NCI-H345 treated with DMSO at 0.1 percent for 48 hours (cell line): Measurements from ENCODE around the gene ABHD2.
A peak's percentile ranks its signal among the peaks of the same experiment; 100 is the strongest.

Experiments
- DNase-seq: peaks from one replicate; lab custom pipeline; 2025; ENCODE audit not compliant: unreplicated experiment; lab: John Stamatoyannopoulos, UW

The ABHD2 gene

DNA sequence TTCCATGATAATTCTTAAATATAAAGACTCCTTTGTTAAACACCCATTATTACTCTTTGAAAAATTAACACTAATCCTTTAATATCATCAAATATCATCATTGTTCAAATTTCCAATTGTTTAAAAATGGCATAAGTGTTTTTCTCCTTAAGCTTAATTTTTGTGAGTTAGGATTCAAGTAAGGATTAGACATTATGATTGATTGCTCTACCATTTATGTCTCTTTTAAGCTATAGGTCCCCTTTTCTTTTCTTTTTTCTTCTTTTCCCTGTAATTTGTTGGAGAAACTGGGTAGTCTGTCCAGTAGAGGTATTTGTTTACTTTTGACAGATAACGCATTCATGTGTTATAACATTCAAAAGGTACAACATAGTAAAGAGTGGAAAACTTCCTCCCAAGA is 9.1 kb downstream of the ABHD2 start:
- no peak for DNase-seq

DNA sequence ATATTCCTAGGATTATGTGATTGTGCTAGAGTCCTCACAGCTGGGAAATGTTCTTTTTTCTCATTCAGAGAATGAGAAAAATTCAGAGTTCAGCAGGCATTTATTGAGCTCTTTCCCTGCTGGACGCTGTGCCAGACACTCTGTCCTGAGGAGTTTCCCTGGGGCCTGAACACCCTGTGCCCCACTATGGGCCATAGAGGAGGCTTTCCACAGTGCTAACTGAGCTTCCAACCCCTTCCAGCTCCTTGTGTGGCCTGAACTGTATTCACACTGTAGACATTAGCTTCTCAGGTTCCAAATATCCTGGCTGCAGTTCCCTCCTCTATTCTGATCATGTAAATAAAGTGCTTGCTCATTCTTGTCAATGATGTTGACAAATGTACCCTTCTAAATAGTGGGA is 10.0 kb downstream of the ABHD2 start:
- no peak for DNase-seq

DNA sequence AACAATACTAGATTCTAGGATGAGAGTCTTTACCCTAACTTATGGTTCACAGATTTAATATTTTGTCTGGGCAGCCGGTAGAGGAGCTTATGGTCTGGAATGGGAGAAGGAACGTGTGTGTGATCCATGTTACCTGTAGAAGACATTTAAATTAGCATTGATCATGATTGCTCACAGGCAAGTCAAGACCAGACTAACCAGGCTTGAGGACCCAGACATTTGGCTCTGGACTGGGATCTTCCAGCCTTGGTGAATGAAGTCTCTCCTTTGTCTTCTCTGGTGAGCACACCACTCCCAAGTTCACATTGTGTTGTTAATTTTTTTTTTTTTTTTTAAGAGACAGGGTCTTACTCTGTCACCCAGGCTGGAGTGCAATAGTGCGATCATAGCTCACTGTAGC is 11.7 kb downstream of the ABHD2 start:
- no peak for DNase-seq

DNA sequence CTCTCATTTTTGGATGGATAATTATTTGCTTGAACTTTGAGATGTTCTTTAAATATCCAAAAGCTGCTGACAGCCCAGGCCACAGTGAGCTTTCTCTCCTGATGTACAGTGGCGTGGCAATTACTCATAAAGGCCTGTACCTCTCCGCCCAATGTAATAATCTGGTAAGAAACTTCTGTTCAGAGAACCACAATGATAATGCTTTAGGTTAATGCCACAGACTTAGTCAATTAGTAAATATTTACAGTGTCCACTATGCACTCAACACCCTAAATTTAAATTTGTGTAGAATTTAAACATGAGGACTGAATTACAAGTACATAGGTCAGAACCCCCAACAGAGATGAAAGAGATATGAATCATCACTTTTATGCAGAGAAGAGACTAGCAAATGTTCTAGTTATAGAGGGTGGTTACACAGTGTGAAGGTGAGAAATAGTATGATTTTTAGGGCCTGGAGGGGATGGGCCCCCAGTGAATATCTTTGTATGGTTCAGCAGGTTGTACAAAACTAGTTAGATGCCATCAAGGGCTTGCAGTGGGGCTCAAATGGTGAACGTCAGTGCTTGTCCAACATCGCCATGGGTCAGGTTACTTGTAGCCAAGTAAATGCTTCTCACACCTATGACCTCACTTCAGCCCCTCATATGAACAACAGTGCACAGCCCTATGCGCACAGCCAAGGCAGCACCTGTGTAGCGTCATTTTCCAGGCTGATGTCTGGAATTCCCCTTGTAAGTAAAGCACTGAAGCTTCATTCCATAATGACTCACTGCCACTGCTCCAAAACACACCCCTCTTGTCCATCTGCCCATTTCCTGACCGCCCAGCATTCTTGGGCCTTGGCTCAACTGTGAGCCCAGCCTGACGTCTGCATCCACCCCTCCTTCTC is 13.3 kb downstream of the ABHD2 start:
- DNase-seq: no peak

DNA sequence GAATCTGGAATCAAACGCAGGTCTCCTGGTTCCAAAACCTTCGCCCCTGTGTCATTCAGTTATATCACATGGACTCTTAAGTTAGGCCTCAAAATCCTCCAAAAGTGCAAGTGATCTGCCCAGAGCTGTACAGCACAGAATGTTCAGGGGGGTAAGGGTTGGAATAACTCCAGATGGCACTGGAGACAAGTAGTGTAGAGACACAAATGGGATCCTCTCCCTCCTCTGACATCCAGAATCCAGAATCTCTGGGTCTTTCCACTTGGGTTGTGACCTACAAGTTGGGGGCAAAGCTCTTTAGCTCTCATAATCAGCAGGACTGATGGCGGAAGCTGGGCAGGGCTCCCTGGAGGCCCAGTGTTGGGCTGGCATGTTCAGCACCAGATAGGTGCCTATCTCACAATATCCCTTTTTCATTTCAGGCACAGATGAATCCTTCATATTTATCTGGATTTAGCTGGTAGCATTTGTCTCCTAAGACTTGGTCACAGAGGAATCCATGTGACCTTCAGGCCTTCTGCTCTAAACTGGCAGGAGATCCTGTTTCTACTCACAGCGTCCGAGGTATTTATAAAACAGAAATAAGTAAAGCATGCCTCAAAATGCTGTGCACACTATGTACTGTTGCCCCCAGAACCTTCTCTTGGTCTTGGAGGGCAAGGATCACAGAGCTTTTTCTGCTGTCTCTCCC is 15.4 kb downstream of the ABHD2 start:
- DNase-seq: no peak

DNA sequence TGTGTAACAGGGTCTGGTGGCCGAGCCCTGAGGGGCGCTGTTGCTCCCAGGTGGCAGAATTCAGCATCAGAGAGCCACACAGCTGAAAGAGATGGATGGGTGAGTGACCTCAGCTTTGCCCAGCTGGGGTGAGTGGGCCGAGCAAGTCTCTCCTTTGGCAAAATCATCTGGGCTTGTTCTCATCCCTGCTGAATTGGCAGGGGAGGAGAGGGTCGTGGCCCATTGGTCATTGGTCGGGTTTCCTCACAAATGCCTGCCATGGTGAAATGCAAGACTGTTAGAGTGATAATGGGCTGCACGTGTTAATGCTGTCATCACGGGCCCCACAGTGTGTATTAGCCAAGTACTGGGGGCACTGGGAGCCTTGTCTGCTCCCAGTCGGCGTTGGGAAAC is 15.9 kb downstream of the ABHD2 start:
- DNase-seq: no peak

DNA sequence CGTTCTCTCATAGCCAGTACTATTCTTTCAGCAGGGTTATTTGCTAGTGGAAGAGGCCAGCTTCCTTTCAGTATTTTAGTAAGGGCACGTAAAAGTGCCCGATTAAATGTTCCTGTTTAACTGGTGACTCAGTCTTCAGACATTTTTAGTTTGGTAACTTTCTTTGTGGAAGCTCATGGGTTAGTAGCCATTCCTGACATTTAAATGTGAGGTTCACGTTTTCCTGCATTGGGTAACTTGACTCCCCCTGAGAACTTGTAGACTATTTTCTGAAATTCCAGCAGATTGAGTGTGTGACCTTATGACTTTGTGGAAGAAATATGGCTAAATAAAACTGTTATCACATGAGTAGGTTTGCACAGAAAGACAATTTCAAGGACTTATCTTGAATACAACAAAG is 16.9 kb downstream of the ABHD2 start:
- no peak for DNase-seq

DNA sequence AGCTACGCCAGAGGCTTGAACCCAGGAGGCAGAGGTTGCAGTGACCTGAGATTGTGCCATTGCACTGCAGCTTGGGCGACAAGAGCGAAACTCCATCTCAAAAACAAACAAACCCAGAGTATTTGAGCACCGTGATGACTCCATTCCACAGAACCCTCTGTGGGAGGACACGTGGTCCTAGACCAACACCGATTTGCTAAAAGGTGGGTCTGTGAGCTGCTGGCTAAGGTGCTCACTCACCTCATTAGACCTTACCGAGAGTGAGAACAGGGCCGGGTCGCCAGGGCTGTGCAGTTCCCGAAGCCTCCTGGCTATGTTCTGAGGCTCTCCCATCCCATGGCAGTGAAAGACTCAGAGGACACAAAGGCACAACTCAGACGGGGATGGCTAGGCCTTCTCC is 17.9 kb downstream of the ABHD2 start:
- no peak for DNase-seq

DNA sequence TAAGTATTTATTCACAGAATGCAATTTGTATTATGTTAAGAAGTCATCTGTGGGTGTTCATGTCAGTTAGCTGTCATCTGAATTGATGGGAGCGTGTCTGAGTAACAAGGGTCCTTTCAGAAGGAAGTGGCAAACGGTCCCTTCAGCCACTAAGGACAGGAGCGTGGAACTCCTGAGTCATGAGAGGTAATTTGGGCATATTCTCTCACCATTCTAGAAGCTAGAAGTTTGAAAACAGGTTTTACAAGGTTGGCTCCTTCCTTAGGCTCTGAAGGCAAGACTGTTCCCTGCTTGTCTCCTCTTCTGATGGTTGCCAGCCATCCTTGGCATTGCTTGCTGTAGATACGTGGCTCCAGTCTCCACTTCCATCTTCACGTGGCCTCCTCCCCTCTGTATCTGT is 19.7 kb downstream of the ABHD2 start:
- no peak for DNase-seq

DNA sequence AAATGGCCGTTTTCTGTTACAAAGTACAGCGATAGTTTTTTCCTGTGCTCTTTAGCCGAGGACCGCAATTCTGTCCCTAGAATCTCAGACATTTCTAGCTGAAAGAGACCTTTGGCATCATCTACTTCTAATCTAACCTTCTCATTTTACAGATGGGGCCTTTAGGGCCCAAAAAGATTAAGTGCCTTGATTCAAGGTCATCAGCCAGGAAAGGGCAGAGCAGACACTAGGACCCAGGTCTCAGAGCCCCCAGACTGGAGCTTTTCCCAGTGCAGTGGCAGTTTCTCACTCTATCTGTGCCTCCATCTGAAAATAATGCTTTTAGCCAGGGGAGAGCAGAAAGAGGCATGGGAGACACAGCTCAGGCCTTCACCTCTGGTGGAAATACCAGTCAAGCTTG is 20.6 kb downstream of the ABHD2 start:
- no peak for DNase-seq

DNA sequence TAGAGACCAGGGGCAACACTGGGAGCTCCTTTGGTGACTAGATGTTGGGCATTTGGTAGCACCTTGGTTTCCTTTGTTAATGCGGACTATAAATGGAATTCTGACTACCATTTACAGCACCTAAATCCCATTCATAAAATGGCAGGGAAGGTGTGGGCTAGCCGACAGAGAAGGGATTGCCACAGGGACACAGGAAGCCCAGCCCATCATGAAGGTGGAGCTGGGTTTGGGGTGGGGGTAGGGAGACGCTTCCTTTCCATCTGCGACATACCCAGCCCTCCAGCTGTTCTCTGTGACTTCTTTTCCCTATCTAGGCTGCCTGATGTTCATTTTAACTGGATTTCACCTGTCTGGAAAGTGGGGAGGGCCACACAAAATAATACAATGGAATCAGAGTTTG is 21.0 kb downstream of the ABHD2 start:
- no peak for DNase-seq

DNA sequence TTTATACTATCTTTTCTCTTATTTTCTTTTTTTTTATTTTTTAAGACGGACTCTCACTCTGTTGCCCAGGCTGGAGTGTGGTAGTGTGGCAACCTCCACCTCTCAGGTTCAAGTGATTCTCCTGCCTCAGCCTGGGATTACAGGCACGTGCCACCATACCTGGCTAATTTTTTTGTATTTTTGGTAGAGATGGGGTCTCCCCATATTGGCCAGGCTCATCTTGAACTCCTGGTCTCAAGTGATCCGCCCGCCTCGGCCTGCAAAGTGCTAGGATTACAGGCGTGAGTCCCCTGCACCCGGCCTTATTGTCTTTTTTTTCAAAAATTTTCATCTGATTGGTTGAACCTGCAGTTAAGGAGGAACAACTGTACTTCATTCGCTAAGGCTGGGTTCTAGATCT is 21.8 kb downstream of the ABHD2 start:
- no peak for DNase-seq

DNA sequence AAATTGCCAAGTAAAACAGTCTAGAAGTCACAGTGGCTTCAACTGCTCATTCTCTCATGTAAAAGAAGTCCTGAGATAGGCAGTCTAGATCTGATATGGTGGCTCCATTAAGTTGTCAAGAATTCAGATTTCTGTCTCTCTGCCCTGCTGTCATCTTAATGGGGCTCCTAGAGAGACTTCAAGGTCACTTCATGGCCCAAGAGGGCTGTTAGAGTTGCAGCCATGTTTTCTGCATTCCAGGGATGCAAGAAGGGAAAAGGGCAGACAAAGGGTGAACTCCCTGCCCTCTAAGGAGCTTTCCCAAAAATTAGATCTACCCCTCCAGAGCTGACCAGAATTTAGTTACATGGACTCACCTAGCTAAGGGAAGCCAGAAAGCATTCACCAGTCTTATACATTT is 23.1 kb downstream of the ABHD2 start:
- DNase-seq: no peak

DNA sequence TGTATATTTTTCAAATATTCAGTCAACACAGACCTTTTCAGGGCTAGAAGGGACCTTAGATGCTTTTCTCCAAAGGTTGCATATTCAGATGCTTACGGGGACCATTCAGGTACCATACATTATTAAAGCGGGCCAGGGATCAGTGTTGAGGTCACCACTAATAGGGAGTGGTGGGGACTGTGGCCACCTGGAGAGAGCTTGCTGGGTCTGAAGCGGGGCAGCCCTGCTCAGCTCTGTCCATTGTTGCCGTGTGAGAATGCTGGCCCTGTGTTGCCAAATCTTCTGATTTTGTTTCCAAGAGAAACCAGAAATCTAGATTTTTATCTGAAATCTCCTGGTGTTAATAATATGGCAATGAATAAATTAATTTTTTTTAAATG is 23.7 kb downstream of the ABHD2 start:
- DNase-seq: no peak

DNA sequence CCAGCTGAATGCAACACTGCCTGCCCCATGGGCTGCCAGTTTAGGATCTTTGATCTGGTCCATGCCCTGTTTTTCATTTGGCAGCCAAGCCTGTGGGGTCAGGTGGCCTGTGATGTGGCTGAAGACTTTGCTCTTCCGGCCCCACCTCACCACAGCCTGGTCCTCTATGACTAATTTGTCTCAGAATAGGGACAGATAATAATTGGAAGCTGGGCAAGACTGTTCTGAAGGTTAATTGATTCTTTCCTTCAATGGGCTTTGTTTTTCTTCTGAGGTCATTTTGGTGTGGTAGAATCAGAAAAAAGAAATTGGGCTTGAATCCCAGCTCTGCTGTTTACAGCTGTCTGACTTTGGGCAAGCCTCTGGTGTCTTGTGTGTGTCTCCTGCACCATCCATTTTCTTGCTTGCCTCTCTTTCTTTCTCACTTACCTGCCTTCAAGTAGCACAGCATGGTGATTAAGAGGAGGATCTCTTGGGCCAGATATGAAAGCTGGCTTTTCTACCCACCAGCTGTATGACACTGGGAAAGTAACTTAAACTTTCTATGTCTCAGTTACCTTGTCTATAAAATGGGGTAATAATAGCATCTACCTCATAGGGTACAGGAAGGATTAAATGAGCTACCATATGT is 24.2 kb downstream of the ABHD2 start:
- DNase-seq: no peak

DNA sequence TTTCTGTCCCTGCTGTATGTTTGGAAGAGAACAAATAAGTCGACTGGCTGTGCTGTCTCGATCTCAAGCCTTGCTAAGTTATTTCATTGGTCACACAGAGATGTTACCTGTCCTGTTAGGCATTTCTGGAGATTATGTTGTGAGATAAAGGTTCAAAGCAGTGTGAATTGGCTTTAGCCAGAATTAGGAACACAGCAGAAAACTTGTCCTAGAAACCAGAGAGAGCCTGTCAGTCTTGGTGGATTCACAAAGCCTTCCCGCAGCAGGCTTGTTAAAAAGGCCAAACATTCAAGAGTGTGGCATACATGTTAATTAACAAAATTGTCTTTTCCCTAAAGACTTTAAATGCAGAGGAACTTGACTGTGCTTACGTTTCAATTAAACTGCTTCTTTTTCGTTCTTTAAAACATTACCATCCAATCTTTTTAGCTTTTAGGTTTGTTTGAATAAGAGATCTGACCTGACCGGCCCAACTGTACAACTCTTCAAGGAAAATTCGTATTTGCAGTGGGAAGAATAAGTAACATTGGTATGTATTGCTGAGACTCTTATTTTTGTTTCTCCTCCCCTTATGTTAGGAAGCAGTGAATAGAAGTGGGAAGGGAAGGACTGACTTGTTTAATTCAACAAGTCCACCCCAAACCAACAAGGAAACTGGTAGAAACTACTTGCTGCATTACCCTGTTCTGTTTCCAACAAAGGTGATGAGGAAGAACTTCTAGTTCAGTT is 25.2 kb downstream of the ABHD2 start:
- DNase-seq: no peak

DNA sequence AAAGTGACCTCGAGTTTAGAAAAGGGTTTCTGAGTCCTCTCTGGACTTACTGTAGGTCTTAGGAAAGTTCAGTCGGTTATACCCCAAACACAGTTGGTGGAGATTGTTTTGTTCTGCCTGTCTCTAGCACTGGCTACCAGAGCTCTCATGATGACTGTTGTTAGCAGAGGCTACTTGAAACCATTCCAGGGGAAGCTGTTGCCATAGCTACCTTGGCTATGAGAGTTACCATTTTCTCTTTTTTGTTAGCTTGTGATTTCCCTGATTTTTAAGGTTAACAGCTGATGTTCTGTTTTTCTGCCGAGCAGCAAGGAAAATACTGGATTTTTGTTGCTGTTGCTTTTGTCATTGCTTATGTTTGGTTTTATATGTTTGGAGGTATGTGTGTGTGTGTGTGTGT is 26.7 kb downstream of the ABHD2 start:
- DNase-seq: peak; percentile 59

DNA sequence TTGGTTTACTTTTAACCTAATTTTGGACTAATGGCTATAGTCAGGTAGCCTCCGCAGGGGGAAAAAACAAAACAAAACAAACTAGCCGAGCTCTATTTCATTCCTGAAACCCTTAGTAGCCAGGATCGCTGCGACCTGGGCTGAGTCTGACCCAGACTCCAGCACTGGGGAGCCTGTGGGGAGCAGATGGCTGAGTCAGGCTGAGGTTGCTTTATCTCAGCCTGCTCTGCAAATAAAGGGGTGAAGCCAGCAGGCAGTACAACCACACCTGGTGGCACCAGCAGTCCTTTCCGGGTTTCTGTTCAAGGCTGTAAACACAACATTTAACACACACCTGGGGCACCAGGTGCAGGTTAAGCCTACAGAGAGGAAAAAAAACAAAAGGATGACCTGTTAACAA is 27.3 kb downstream of the ABHD2 start:
- peak; percentile 58 for DNase-seq

DNA sequence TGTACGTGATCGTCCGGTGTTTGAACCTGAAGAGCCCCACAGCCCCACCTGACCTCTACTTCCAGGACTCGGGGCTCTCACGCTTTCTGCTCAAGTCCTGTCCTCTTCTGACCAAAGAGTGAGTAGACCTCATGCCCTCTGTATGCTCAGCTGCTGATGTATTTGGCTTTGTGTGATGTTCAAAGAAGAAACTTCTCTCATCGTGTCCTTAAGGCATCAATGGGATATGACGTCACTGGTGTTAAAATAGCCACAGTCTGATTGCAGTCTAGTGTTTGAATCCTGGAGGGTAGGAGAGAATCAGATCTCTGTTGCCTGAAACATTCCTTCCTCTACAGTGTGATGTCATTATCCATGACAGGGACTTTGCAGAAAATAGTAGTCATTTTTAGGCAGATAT is 28.1 kb downstream of the ABHD2 start:
- peak; percentile 15 for DNase-seq

DNA sequence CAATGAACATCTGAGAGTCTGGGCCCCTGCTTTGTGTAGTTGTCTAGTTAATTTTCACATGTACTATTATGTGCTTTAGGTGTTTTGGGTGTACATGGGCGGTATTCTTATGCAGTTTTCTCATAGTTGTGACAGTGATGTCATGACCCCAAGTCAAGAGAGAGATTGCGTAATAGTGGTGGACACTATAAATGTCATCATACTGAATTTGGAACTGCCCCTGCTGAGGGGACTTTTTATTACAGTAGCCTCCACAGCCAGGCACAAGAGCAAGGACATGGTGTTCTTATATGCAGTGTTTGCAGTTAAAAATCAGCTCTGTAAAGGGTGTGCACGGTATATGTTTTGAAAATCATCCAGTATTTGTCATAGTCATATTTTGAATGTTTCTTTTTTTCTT is 29.5 kb downstream of the ABHD2 start:
- DNase-seq: no peak

DNA sequence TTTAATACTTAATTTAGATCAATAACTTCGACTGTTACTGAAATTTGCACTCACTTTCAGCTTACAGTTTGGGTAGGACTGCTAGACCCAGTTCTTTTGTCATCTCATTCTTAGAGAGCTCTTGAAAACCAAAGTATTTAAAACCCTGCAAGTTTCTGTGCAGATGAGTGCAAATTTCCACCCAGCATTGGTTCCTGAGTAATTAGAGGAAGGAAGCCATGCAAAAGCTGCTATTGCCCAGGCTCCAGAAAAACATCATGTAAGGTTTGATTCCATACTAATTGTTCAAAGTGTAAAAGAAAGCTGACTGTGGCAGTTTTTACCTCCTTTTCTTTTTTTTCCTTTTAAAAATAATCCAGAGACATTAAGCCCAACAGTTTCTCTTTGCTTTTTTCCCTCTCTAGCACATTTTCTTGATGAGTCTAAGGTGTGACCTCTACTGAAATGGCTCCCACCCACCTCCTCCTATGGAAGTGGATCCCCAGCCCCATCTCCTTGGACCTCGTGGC is 30.3 kb downstream of the ABHD2 start:
- no peak for DNase-seq
